ENCODE measurements around the gene GRK6.

- no peak for TF ChIP-seq POLR2A (IDR thresholded peaks at IDR 0.05)
- TF ChIP-seq CTCF (IDR thresholded peaks at IDR 0.05), result no peak
Observed at GRCh38 chr5:177474002-177474476, 47.6 kb downstream of the GRK6 start.
